ENCODE results near the gene USP24.
A peak's percentile ranks its signal among the peaks of the same experiment; 100 is the strongest.
"Not testable (repeated sequence)": the region's sequence is repeated elsewhere in the genome, so short reads cannot be mapped to it uniquely, and the experiment has no call there.

Gene USP24

DNA sequence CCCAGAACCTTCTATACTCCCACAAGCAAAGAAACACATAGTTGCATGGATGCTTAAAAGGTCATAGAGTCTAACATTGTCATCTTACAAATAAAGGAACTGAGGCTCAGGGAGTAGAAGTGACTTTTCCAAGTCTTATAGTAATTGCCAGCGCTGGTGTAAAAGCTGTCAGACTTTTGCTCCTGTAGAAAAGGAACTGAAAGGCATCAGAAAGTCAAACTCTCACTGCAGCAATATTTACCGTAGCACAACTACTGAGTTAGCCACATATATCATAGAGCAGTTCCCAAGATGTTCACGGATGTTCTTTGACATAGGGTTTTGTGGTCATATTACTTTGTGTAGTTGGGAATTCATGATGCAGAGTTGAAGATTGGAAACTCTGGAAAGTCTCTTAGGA is 16.6 kb upstream of the USP24 start:
- no peak for DNase-seq

DNA sequence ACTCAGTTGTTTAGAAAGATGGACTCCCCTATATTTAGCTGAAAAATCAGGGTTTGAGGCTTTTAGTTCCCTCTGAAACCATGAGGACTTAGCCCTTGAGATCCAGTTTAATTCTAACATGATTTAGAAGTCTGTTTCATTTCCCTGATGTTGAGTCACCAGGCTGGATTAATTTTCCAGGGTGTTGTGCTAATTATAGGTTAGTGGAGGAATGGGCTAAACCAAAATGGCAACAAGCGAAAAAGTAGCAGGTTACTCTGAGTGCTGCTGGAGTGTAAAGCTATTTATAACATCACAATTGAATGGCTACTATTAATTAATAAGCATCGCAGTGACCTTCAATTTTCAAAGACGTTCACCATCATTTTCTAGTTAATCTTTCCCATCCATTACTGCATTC is 15.5 kb upstream of the USP24 start:
- DNase-seq = no peak

DNA sequence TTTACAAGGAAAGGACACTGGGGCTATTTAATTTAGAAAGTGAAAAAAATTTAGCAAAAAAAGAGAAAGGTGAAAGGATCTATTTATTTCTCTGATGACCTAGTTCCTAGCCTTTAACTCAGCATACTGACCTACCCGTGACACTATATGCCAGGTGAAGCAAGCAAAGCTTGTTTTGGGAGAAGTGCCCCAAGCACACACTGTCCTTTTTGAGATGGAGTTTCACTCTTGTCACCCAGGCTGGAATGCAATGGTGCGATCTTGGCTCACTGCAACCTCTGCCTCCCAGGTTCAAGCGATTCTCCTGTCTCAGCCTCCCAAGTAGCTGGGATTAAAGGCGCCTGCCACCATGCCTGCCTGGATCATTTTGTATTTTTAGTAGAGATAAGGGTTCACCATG is 14.6 kb upstream of the USP24 start:
- DNase-seq = not testable (repeated sequence)

DNA sequence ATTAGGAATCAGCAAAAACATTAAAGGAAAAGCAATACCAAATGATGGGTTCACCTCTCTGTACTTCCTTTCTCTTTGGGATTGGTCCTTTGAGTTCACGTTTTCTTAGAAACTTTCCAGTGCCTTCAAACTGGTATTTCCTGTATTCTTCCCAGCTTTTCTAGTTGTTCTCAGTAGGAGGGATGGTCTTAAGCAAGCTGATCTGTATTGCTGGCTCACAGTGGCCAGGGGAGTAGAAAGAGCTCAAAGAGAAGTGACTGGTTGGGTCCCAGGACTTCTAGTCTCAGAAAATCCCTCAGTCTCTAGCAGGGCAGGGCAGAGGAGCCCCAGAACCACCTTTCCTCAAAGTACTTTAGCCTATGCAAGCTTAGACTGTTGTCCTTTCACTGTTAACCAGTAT is 10.1 kb upstream of the USP24 start:
- no peak for DNase-seq

DNA sequence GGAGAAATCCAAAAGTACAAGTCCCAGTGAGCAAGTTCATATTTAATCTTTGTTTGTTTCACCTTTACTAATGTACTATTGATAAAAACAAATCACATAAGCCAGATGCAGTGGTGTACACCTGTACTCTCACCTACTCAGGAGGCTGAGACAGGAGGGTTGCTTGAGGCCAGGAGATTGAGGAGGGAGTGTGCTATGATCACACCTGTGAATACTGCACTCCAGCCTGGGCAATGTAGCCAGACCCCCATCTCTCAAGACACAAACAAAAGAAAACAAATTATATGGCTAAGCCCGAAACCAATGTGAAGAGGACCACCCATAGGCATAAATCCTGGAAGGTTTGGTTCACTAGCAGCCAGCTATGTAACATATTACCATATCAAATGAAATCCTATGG is 9.6 kb upstream of the USP24 start:
- no peak for DNase-seq

DNA sequence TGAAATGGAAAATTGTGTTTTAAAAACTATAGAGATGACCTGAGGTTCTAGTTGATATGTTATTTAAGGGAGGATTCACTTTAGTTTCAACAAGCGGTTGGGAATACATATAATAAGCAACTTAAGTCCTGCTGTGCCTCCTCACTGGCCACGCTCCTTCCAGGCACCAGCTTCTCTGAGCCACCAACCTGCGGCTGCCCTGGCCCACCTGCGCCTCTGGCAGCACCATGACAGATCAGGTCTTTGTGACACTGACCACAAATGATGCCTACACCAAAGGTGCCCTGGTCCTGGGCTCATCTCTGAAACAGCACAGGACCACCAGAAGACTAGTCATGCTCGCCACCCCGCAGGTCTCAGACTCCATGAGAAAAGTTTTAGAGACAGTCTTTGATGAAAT is 7.0 kb upstream of the USP24 start:
- DNase-seq = no peak

DNA sequence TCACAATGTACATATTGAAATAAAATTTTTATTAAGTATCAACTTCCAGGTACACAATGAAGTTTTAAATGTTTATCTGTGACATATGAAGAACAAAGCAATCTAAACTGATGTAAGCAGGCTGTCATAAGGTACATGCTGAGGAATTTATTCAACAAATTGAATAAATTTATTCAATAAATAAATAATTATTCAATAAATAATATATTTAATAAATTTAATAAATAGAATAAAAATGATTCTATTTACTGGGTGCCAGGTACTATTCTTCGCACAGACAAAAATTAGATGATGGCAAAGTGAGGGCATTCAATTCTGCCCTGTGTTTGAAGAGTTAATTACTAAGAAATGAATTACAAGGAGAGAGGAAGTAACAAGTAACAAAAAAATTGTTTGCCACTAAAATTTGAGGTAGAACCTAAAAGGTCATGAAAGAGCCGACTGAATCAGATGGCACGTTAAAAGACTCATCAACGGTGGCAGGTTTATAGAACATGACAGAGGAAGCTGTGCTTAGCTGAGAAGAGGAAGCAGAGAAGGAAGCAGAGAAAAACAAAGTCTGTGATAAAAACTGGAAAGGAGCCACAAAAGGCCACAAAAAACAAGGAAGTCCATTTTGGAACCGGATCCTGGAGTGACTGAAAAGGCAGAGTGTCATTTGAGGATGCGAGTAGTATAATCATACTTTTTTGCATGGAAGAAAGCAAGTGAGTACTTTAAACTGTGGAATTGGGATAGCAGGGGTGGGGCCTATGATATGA is 2.2 kb upstream of the USP24 start:
- DNase-seq = no peak

DNA sequence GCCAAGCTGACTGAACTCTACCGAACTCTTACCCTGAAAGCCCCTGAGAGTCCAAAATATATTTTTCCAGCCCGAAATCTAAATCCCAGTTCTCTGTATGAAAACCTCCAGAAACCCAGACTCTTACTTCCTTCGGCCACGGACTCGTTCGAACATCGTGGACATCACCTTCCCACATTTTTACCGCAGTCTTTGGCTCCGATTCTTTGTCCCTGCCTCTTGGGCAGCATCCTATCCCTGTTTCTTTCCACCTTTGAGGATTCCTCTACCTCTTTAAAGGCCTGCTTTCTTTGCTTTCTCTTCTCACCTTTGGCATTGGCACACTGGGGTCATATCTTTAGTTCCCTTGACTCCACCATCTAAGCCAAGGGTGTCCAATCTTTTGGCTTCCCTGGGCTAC is 932 bp upstream of the USP24 start:
- no peak for DNase-seq

DNA sequence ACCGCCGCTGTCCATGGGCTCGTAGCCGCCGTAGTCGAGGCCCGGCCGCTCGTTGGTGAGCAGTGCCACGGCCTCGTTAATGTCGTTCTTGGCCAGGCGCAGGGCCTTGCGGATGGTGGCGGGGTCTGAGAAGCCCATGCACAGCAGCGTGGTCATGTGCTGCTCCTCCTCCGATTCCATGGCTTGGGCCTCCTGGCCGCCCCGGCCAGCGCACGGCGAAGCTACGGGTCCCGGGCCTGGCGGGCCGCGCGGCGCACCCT is 300 bp downstream of the USP24 start:
- DNase-seq = peak in 1 of 2 donors; percentile 36

DNA sequence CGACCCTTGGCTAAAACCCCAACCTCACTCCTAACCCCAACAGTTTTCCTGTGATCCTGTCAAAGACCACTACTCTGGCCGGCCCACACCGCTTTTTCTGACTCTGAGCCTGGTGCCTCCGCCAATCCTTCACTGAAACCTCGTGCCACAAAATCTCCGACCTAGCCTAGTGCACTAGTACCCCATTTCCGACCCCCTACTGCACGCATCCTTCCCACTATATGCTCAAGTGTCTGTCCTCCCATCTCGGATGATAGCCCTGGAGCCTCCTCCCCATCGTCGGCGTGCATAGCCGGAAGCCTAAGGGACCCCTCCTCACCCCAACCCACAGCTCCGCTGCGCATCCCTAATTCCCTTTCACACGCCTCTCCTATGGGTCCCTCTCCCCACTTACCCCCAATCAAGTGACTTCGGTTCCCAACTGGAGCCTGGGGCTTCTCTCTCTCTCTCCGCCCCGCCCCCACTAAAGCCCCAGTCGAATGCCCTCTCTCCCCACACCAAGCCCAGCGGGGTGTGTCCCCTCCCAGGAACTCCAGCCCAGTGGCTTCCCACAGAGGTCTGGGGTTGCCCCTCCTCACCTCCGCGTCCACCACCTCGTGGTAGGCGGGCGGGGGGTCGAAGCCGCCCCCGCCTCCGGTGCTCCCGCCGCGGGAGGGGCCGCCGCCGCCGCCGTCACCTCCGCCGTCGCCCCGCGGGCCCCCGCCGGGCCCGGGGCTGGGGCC is 791 bp downstream of the USP24 start:
- peak; percentile 50 to 57 for DNase-seq

DNA sequence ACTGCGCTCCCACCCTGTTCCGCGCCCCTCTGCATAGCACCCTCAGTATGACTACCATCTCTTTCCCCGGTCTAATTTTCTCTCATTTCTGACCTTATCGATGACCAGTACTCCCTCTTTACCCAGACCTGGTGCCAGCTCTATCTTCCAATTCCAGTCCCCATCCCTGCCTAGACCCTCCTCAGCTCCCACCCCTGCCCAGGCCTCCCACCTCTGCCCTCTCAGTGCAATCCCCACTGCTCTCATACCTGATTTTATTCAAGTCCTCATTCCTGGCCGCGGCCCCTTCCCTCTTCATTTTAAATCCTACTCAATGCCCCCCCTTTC is 1.3 kb downstream of the USP24 start:
- peak in 1 of 2 donors; percentile 28 for DNase-seq

DNA sequence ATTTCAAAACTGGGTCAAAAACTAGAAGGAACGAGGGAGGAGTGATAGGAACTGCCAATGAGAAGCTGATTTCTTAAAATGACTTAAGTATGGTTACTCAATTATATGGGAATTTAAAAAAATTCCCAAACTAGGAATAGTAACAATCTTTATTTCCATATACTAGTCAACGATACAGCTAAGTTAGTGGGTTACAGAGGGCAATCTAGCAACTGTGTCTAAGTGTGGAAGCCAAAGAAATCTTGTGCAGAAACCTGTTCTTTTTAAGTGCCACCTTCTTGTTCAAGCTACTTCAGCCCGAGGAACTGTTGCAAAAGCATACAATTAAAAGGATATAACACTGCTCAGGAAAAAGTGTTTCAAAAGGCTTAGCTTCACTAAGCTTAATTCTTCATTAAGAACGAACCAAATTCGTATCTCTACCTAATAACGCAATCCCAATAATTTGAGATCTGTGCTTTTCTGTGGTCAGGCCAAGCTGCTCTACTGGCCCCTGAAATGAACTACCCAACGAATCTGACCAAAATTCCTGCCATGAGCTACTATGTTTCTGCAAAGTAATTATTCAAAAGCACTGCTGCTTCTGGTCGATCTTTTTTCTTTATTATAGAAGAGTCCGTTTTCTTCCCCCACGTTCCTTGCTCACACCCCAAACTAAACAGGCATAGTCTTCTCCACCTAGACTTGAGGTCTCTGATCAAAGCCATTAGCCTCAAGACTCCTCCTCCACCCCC is 1.8 kb downstream of the USP24 start:
- DNase-seq = no peak

DNA sequence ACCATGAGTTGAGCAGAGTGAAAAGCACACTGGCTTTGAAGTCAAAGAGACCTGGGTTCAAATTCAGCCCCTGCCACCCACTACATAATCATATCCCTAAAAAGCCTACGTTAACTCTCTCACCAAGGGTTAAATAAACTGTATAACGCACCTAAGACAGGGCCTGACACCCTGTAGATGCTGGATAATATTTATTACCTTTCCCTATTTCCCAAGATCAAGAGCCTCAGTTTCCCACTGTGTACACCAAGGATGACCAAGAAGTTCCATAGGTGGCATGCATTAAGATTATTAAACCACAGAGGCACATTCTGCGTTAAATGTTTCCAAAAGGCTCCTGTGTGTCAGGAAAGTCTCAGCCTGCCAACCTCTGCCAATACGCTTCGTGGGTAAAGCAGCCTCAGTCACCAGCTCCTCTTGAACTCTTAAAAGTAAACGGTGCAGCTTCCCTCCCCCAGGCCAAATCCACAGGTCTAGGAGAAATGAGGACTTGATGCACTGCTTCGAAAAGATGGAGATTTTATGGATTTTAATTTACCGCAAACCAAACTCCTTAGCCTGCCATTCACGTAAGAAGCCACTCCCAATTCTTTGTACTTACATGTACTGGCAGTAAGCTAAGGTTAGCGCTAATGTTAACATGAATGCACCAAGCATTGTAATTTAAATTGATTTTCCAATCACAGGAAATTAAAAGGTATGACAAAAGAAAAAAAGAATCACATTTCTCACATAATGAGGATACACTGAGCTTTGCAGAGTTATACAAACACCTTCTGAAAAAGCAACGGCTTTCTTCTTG is 2.6 kb downstream of the USP24 start:
- DNase-seq = no peak

DNA sequence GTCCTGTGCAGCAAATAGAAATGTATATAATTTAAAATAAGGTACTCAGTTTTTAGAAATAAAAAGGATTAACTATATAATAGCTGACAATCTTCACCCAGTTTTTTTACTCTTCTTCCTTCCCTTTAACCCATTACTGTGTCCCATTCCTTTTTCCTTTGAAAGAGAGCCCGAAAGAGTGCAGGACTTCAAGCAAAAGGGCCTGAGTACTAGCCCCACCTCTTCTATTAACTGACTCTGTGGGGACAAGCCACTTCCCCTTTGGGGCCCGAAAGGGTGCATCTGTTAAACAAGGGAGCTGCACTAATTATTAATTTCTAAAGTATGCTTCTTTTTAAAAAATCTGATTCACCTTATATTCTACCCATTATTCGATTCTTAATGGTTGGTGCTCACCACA is 3.3 kb downstream of the USP24 start:
- no peak for DNase-seq

DNA sequence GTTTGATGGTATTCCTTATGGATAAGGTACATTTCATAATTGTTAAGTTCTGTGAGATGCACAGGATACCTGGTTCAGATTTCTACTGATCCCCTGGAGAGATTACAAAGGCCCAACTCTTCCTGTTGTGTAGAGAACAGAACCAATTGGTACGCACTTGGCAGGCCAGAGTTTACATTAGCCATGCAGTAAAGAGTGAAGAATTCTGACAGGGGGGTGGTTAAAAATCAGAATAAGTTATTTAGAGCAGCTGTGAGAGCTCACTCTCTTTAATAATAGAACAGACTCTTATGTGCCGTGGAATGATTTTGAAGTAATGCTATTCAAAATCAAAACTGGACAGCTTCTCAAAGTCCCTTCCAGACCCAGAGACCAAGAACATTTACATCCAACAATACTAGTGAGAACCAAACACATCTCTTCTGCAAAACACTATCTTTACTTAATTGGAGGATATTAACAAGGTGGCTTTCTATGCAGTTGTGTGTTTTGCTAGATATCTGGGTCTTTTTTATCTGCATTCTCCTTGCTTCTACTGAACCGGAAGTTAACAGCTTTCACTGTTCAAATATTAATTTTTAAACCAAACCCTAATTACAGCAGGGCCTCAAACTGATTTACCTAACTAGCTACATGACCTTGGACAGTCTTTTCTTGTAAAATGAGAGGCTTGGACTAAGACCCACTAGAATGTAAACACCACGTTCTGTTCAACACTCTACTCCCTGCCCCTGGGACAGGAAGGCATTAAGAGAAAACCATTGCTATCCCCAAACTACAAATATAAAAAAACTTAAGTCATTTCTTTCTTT is 4.0 kb downstream of the USP24 start:
- DNase-seq = no peak

DNA sequence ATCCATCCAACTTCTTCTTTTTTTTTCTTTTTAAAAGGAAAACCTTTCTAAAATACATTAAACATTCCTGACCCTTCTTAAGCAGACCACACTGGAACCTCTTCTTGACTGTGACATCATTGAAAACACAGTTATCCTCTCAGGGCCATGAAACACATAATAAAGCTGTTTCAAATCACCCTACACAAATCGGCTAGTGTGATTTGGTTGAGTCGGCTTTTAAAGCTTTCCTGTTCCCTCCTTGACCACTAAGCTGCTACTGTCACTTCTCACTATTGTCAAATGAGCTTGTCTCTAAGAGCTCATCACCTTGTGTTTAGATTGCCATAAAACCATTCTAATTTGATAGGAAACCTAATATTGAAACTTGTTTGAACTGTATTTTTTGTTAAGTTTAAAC is 5.9 kb downstream of the USP24 start:
- no peak for DNase-seq

DNA sequence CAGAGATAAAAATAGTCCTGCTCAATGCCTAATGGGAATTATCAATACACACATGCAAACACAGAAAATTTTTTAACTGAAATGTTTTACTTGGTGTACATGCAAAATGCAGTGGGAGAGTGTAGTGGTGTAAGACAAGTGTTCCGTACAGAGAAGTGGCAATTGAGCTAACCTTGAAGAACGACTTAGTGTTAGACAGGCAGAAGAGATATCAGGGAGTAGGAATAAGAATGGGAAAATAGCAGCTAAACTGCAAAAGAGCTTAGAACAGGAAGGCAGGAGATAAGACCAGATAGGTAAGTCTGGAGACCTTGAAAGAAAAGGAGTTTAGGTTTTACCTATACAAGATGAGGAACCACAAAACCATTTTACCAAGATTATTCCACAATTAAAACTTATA is 9.0 kb downstream of the USP24 start:
- DNase-seq = no peak

DNA sequence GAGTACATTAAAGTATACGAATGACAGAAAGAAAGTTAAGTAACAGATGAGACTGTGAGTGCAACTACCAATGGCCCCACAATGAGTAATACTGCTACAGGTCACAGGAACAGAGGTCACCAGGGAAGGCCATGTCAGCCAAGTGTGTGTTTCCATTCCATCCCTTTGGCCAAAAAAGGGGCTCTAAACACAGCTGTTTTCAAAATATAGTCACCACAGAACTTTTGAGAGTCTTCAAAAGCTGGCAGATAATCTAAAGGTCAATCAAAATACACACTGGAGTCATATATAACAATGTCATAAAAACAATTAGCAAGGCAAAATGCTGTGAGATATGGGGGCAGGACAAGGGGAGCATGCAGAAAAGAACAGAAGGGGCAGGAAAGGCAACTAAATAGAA is 10.2 kb downstream of the USP24 start:
- DNase-seq = no peak

DNA sequence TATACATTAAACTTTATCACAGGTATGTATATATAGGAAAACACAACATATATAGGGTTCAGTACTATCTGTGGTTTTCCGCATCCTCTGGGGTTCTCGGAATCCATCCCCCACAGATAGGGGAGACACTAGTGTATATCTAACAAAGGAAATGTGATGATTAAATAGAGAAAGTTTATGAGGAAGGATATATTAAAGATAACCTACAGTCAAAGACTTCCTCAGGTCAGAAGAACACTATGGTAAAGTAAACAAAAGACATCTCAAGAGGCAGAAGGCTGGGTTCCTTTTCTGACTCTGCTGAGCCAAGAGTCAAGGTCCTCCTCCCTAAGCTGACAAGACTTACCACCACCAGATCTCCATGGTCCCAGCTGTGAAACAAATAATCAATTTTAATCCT is 12.1 kb downstream of the USP24 start:
- DNase-seq = no peak

DNA sequence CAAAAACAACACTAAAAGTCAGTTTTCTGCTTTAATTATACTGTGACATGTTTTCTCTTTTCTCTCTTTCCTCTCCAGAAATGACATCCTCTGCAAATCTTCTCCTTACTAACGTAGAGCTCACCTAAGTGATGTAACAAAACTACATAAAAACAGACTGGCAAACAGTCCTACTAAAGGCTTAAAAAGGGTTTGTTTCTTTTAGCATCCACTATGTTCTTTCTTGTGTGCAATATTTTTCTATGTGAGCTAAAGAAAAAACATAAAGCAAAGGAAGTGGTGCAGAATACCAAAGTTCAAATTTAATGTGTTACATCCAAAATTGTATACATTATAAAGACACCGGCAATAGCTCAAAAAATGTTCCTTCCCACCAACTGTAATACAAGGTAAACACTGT is 14.5 kb downstream of the USP24 start:
- no peak for DNase-seq

DNA sequence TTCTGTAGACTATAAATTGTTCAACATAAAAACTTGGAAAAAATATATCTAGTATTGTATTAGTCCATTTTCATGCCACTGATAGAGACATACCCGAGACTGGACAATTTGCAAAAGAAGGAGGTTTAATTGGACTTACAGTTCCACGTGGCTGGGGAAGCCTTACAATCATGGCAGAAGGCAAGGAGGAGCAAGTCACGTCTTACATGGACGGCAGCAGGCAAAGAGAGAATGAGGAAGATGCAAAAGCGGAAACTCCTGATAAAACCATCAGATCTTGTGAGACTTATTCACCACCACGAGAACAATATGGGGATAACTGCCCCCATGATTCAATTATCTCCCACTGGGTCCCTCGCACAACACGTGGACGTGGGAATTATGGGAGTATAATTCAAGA is 15.4 kb downstream of the USP24 start:
- not testable (repeated sequence) for DNase-seq

DNA sequence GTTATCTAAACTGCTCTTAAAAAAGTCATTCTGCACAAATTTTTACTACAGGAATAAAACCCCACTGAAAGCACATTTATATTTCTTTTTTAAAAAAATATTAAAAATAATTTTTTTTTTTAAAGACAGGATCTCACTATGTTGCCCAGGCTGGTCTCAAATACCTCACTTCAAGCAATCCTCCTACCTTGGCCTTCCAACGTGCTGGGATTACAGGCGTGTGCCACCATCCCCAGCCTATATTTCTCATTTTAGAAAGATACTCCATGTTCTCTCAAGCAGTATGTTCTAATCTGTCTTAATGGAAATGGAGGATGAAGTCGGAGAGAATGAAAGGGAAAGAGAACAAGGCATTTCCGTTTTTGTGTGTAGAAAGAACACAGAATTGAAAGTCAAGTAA is 17.1 kb downstream of the USP24 start:
- no peak for DNase-seq

DNA sequence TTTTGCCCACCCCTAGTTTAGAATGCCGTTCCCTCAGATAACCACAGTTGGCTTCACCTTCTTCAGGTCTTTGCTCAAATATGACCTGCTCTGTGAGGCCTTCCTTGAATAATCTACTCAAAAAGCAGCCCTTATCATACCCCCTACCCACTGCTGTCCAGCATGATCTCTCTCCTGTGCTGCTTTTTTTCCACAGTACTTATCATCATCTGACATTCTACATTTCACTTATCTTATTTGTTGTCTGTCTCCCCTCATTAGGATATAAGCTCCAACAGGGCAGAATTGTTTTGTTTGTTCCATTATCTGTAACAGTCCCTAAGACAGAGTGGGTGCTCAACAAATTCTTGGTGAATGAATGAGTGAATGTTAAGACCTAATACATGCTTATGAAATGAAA is 18.1 kb downstream of the USP24 start:
- DNase-seq = no peak
